Measurements from ENCODE around the gene ACTR3C.

ACTR3C gene

DNA sequence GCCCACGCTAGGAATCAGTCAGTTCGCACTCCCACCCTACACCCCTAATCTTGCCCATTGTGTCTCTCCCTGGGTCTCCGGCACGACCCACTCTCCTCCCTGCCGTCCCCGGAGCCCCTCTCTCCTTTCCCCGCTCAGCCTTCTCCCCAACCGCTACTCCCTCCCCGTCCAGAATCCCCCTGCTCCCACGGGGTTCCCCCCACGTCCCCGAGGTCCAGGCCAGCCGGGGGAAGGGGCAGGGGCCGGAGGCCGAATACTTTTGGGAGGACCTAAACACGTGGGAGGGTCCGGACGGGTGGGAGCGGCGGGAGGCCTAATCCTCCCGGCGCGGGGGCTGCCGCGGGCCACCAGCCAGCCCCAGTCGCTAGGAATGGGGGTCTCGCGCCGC, 17.5 kb upstream of the ACTR3C start:
- FAIRE-seq, result no peak
- TF ChIP-seq POLR2AphosphoS5 (IDR thresholded peaks at IDR 0.05; ENCODE audit: low read depth, low read length) (no peak), POLR2A (IDR thresholded peaks at IDR 0.05; ENCODE audit: low read depth, low read length) (no peak), TAF1 (IDR thresholded peaks at IDR 0.05; ENCODE audit: borderline replicate concordance, low read depth, low read length) (no peak)

DNA sequence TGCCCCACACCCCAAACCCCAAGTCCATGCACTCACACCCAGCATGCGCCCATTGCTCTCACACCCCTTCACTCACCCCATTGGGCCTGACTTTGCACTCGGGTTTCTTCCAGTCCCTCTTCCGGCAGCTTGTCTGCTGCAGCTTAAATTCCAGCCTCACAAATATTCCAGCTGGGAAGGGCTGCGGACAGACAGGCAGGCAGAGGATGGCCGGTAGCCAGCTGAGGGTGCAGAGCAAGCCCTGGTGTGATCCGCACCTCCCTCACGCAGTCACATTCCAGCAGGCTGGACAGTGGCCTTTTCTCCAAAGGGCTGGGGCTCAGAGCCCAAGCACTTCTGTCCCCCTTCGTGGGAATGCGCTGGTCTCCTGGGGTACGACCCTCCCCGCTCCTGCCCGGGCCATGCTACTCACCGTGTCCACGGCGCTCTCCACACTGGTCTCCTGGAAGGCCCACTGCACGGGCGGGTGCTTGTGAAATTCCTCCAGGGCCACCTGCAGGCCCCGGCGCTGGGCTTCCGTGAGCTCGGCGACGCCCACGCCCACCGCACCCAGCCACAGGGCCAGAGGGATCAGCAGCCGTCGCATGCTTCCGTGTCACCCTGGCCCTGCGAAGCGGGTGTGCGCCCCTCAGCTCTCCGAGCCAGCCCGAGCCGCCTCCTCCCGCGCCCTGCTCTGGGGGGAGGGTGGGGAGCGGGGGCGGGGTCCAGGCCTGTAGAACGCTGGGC, 16.8 kb upstream of the ACTR3C start:
- no peak for TF ChIP-seq TAF1 (IDR thresholded peaks at IDR 0.05; ENCODE audit: borderline replicate concordance, low read depth, low read length)
- no peak for FAIRE-seq

More for the DNA sequence above, 17.5 kb upstream of the ACTR3C start:
- DNase-seq (ENCODE audit: insufficient read length), result no peak

DNA sequence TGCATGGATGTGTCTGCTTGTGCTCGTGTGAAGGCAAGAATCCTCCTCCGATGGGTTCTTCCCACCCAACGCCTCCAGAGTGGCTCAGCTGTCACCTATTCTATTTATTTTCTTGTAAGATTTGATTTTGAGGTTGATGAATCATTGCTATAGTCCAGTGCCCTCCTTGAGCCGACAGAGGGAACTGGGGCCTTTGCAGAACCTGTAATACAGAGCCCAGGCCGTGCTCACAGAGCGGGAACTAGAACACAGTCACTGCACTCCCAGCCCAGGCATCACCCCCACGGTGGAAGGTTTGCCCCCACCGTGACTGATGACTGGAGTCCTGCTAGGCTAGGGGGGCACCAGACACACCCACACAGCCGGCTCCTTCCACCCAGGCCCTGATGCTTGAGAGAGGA, 16.1 kb upstream of the ACTR3C start:
- DNase-seq (ENCODE audit: insufficient read length), result no peak
- FAIRE-seq, result no peak
- TF ChIP-seq TAF1 (IDR thresholded peaks at IDR 0.05; ENCODE audit: borderline replicate concordance, low read depth, low read length), result no peak
- TF ChIP-seq POLR2AphosphoS5 (IDR thresholded peaks at IDR 0.05; ENCODE audit: low read depth, low read length), result no peak
- no peak for TF ChIP-seq POLR2A (IDR thresholded peaks at IDR 0.05; ENCODE audit: low read depth, low read length)

More for the DNA sequence above, 16.8 kb upstream of the ACTR3C start:
- no peak for DNase-seq (ENCODE audit: insufficient read length)

DNA sequence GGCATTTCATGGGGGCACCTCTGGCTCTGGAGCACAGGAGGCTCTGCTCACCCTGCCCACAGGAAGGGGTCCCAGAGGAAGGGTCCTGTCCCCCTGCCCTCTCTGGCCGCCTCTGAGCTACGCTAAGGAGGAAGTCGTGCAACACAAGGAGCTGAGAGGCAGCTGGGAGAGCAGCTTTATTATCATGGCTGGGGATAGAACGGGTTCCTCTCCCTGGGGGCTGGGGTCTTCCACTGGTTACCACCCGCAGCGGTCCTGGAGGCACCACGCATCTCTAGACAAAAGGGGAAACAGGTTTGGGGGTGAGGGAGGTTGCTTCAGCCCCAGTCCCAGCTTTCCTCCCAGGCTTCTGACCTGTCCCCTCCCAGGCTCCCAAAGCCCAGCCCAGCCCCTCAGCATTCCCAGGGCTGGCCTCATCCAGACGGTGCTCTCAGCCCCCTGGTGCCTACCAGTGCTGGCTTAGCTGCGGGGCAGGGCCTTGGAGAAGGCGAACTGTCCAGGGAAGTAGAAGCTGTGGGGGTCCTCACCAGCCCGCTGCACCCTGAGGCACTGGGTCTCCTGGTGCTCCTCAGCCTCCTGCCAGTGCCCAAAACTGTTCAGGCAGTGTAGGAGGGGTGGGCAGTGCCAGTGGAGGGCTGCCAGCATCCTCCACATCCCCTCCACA, 15.0 kb upstream of the ACTR3C start:
- DNase-seq (ENCODE audit: insufficient read length) (no peak), FAIRE-seq (no peak)
- TF ChIP-seq POLR2A (IDR thresholded peaks at IDR 0.05; ENCODE audit: low read depth, low read length), result no peak
- TF ChIP-seq TAF1 (IDR thresholded peaks at IDR 0.05; ENCODE audit: borderline replicate concordance, low read depth, low read length), result no peak
- no peak for TF ChIP-seq POLR2AphosphoS5 (IDR thresholded peaks at IDR 0.05; ENCODE audit: low read depth, low read length)

GRCh38 chr7:150337659-150338081, 14.3 kb upstream of the ACTR3C start:
- DNase-seq (ENCODE audit: insufficient read length) (no peak), FAIRE-seq (no peak)
- TF ChIP-seq TAF1 (IDR thresholded peaks at IDR 0.05; ENCODE audit: borderline replicate concordance, low read depth, low read length) (no peak), POLR2AphosphoS5 (IDR thresholded peaks at IDR 0.05; ENCODE audit: low read depth, low read length) (no peak), POLR2A (IDR thresholded peaks at IDR 0.05; ENCODE audit: low read depth, low read length) (no peak)

GRCh38 chr7:150337179-150337578, 13.8 kb upstream of the ACTR3C start:
- TF ChIP-seq TAF1 (IDR thresholded peaks at IDR 0.05; ENCODE audit: borderline replicate concordance, low read depth, low read length) (no peak), POLR2AphosphoS5 (IDR thresholded peaks at IDR 0.05; ENCODE audit: low read depth, low read length) (no peak), POLR2A (IDR thresholded peaks at IDR 0.05; ENCODE audit: low read depth, low read length) (no peak)
- no peak for DNase-seq (ENCODE audit: insufficient read length)
- FAIRE-seq, result no peak

- FAIRE-seq, result no peak
- TF ChIP-seq POLR2A (IDR thresholded peaks at IDR 0.05; ENCODE audit: low read depth, low read length) (no peak), POLR2AphosphoS5 (IDR thresholded peaks at IDR 0.05; ENCODE audit: low read depth, low read length) (no peak), TAF1 (IDR thresholded peaks at IDR 0.05; ENCODE audit: borderline replicate concordance, low read depth, low read length) (no peak)
Measured at GRCh38 chr7:150336746-150337145, 13.4 kb upstream of the ACTR3C start.

DNA sequence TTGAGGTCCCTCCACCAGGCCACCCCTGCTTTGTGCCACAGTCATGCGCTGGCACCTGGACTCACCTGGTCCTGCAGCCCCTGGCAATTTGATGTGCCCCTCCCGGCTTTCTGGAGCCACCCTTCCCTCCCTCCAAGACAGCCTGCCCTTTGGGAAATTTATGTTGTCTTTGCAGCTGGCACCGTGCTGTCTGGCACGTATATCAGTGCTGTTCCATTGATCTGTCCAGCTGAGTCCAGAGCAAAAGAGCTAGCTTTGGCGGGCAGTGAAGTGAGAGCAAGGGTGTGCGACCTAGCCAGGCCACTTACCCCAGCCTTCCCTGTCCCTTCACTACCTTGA, 12.4 kb upstream of the ACTR3C start:
- FAIRE-seq, result no peak
- no peak for TF ChIP-seq POLR2A (IDR thresholded peaks at IDR 0.05; ENCODE audit: low read depth, low read length)
- DNase-seq (ENCODE audit: insufficient read length), result no peak

More at GRCh38 chr7:150336746-150337145, 13.4 kb upstream of the ACTR3C start:
- no peak for DNase-seq (ENCODE audit: insufficient read length)

DNA sequence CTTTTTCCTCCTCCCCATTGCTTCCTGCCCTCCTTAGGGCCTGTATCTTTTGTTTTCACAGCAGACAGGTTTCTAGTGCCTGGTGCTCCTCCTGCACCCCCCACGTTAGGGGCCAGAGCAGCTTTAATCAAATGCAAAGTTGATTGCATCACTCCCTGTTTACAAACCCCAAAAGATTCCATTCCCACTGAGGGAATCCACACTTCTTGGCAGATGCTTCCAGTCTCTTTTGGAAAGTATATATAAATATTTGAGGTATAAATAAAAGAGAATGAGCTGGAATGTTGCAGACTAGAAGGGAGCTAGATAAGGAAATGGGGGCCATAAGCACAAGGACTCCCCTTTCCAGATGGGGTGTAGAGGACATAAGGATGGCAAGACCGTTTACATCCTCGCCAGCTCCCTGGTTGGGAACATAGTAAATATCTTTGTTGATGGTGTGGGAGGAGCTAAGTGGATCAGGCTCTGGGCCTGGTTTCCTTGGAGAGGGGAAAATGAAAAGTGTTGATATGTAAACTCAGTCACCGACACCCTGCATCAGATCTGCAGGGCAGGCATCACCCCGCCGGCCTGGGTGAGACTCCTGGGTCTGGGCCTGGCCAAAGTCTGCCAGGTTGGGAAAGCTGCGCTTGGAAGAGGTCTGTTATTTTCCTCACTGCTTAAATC, 11.9 kb upstream of the ACTR3C start:
- no peak for DNase-seq (ENCODE audit: insufficient read length)
- FAIRE-seq, result no peak
- TF ChIP-seq POLR2A (IDR thresholded peaks at IDR 0.05; ENCODE audit: low read depth, low read length), result no peak
- no peak for TF ChIP-seq POLR2AphosphoS5 (IDR thresholded peaks at IDR 0.05; ENCODE audit: low read depth, low read length)
- no peak for TF ChIP-seq TAF1 (IDR thresholded peaks at IDR 0.05; ENCODE audit: borderline replicate concordance, low read depth, low read length)

DNA sequence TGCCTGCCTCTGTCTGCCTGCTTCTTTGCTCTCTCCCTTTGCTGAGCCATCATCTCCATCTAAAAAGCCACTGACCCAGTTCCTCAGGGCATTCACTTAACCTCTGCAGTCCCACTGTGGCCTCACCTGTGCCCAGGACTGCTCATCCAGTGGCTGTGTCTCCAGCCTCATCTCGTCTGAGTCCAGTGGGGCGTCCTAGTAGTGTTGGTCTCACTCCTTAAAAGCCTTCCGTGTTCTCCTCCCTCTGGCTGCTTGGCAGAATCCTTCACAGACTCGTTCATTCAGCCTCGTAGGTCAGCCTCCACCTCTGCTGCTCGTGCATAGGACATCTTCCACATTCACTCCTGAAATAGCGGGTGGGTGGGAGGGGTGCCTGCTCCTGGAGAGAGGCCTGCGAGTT, 10.8 kb upstream of the ACTR3C start:
- TF ChIP-seq TAF1 (IDR thresholded peaks at IDR 0.05; ENCODE audit: borderline replicate concordance, low read depth, low read length) (no peak), POLR2AphosphoS5 (IDR thresholded peaks at IDR 0.05; ENCODE audit: low read depth, low read length) (no peak), POLR2A (IDR thresholded peaks at IDR 0.05; ENCODE audit: low read depth, low read length) (no peak)
- FAIRE-seq (no peak), DNase-seq (ENCODE audit: insufficient read length) (no peak)

GRCh38 chr7:150333659-150334058, 10.3 kb upstream of the ACTR3C start:
- DNase-seq (ENCODE audit: insufficient read length), result no peak
- FAIRE-seq, result no peak
- TF ChIP-seq POLR2AphosphoS5 (IDR thresholded peaks at IDR 0.05; ENCODE audit: low read depth, low read length) (no peak), POLR2A (IDR thresholded peaks at IDR 0.05; ENCODE audit: low read depth, low read length) (no peak), TAF1 (IDR thresholded peaks at IDR 0.05; ENCODE audit: borderline replicate concordance, low read depth, low read length) (no peak)

Data from GM12892 (cell line).